IPS-18a (cell line): ENCODE measurements around the gene TIMP2.
"Not testable (repeated sequence)": the region's sequence is repeated elsewhere in the genome, so short reads cannot be mapped to it uniquely, and the experiment has no call there.

Source experiments
- H3K27ac ChIP-seq: one replicate; pipeline ENCODE4 v1.5.1; 2013; ENCODE audit warnings: low read length
- H3K27me3 ChIP-seq: one replicate; pipeline ENCODE4 v1.6.1; 2013; ENCODE audit warnings: mild to moderate bottlenecking, low read length; ENCODE audit not compliant: control insufficient read depth, insufficient read depth
- H3K36me3 ChIP-seq: one replicate; pipeline ENCODE4 v1.6.1; 2013; ENCODE audit warnings: low read depth, low read length; ENCODE audit not compliant: control insufficient read depth
- H3K4me1 ChIP-seq: one replicate; pipeline ENCODE4 v1.6.1; 2013; ENCODE audit warnings: low read depth, low read length; ENCODE audit not compliant: control insufficient read depth
- H3K4me3 ChIP-seq: one replicate; pipeline ENCODE4 v1.5.1; 2013; ENCODE audit warnings: low read length
- H3K9ac ChIP-seq: one replicate; pipeline ENCODE4 v1.6.1; 2013; ENCODE audit warnings: mild to moderate bottlenecking, low read length, moderate library complexity
- H3K9me3 ChIP-seq: one replicate; pipeline ENCODE4 v1.6.1; 2013; ENCODE audit warnings: low read depth, low read length; ENCODE audit not compliant: control insufficient read depth

The TIMP2 gene

GRCh38 chr17:78912082-78912481 is 13.1 kb downstream of the TIMP2 start:
- no peak overlapping the region for H3K9ac ChIP-seq
- H3K4me1 ChIP-seq = peaks cover 3% of the 10 kb centered on the region
- no peaks in the 10 kb centered on the region for H3K36me3 ChIP-seq
- no peak overlapping the region for H3K27ac ChIP-seq
- H3K9me3 ChIP-seq = no peaks in the 10 kb centered on the region
- H3K27me3 ChIP-seq = no peaks in the 10 kb centered on the region
- no peak overlapping the region for H3K4me3 ChIP-seq

DNA sequence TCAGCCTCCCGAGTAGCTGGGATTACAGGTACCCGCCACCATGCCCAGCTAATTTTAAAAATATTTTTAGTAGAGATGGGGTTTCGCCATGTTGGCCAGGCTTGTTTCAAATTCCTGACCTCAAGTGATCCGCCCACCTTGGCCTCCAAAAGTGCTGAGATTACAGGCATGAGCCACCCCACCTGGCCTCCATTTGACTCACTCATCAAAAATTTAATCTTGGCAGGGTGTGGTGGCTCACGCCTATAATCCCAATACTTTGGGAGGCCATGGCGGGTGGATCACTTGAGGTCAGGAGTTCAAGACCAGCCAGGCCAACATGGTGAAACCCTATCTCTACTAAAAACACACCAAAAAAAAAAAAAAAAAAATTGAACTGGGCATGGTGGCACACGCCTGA is 13.6 kb downstream of the TIMP2 start:
- H3K27me3 ChIP-seq, H3K27ac ChIP-seq, H3K9ac ChIP-seq, H3K4me1 ChIP-seq, H3K36me3 ChIP-seq, H3K4me3 ChIP-seq, H3K9me3 ChIP-seq: not testable (repeated sequence)

DNA sequence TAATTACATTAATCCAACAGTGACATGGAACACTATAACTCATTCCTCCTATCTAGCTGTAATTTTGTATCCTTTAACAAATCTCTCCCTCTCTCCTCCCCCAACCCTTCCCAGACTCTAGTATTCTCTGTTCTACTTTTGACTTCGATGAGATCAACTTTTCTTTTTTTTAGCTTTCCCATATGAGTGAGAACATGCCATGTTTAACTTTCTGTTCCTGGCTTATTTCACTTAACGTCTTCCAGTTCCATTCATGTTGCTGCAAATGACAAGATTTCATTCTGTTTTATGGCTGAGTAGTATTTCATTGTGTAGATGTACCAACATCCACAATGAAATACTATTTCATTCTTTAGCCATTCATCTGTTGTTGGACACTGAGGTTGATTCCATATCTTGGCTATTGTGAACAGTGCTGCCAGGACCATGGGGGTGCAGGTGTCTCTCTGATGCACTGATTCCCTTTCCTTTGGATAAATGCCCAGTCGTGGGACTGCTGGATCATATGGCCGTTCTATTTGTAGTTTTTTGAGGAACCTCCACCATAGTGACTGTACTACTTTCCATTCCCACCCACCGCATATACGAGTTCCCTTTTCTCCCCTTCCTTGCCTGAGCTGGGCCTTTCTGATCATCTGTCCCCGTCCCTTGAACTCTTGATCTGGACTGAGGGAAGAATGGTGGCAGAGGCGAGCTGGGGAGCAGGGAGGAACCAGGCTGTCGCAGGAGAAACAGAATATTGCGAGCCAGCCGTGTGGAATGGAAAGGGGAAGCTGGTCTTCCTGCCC is 14.5 kb downstream of the TIMP2 start:
- no peaks in the 10 kb centered on the region for H3K36me3 ChIP-seq
- H3K27me3 ChIP-seq = no peaks in the 10 kb centered on the region
- no peaks in the 10 kb centered on the region for H3K9me3 ChIP-seq
- no peak overlapping the region for H3K27ac ChIP-seq
- H3K4me3 ChIP-seq = no peak overlapping the region
- H3K9ac ChIP-seq = no peak overlapping the region
- peaks cover 3% of the 10 kb centered on the region for H3K4me1 ChIP-seq

- H3K27ac ChIP-seq = no peak overlapping the region
- H3K4me3 ChIP-seq = no peak overlapping the region
- no peaks in the 10 kb centered on the region for H3K36me3 ChIP-seq
- H3K4me1 ChIP-seq = peaks cover 3% of the 10 kb centered on the region
- no peaks in the 10 kb centered on the region for H3K9me3 ChIP-seq
- no peaks in the 10 kb centered on the region for H3K27me3 ChIP-seq
- H3K9ac ChIP-seq = no peak overlapping the region
Observed at GRCh38 chr17:78908426-78908825, 16.8 kb downstream of the TIMP2 start.

DNA sequence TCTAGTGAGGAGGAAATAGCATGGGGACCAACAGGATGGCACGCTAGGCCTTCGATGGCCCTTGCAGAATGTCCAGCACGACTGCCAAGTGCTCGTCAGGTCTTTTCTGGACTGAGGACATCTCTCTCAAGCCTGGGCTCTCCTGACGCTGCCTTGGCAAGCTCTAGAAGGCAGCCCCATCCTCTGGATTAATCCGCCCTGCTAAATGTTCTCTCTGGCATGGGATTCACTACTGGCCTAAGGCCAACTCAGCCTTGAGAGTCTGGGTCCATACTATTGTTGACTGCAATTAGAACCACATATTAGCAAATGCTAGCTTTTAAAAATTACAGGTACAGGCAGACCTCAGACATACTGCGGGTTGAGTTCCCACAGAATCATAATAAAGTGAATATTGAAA is 19.6 kb downstream of the TIMP2 start:
- Histone ChIP-seq H3K4me3 (no peak overlapping the region), H3K4me1 (peaks cover 3% of the 10 kb centered on the region), H3K27me3 (no peaks in the 10 kb centered on the region), H3K36me3 (no peaks in the 10 kb centered on the region), H3K9ac (no peak overlapping the region), H3K27ac (no peak overlapping the region), H3K9me3 (no peaks in the 10 kb centered on the region)

DNA sequence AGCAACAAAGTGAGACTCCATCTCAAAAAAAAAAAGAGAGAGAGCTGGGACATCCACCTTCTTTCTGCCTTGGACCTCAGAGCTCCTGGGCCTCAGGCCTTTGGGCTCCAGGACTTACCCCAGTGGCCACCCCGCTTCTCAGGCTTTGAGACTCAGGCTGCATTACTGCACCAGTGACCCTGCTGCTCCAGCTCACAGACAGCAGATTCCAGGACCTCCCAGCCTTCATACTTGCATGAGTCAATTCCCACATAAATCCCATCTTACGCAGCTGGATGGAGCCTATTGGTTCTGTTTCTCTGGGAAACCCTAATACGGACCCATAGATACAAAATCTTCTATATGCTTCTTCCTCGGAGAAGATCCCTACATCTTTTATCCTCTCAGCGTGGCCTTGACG is 20.1 kb downstream of the TIMP2 start:
- H3K9me3 ChIP-seq = no peaks in the 10 kb centered on the region
- peaks cover 3% of the 10 kb centered on the region for H3K4me1 ChIP-seq
- H3K36me3 ChIP-seq = no peaks in the 10 kb centered on the region
- H3K9ac ChIP-seq = no peak overlapping the region
- H3K4me3 ChIP-seq = no peak overlapping the region
- no peak overlapping the region for H3K27ac ChIP-seq
- no peaks in the 10 kb centered on the region for H3K27me3 ChIP-seq

- no peaks in the 10 kb centered on the region for H3K36me3 ChIP-seq
- H3K4me1 ChIP-seq = peaks cover 9% of the 10 kb centered on the region
- no peak overlapping the region for H3K27ac ChIP-seq
- no peak overlapping the region for H3K9ac ChIP-seq
- no peak overlapping the region for H3K4me3 ChIP-seq
- no peaks in the 10 kb centered on the region for H3K27me3 ChIP-seq
- H3K9me3 ChIP-seq = no peaks in the 10 kb centered on the region
Observed at GRCh38 chr17:78904371-78904770, 20.8 kb downstream of the TIMP2 start.

DNA sequence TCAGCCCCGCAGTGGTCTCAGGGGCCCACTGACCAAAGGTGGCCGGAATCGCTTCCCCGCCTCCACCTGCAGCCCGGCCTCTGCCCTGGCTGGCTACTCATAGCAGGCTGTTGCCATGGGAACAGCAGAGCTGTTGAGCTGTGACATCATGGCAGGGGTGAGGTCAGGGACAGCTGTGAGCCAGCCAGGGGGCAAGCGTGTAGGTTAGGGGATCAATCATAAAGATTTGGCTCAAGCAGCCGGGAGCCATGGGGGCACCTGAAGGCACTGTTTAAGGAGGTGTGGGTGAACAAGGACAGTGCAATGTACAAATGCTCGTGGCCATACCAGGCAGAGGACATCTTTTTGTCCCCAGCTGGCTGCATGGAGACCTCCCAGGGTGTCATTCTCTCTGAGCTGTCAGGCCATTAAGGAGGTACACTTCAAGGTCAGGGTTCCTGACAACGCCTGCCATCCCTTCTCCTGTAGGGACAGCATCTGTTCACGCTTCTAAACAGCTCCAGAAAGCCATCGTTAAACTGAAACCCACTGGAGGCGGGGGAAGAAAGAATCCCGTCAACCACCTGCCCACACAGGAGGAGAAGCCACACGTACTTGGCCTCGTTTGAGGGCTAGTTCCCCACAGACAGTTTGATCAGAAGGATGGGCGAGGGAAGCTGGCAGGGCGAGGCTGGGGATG is 21.9 kb downstream of the TIMP2 start, which contains the start of gene CEP295NL:
TSS of gene CEP295NL (minus strand) at position 101 of the 679 bp plus-strand sequence. CDS start 1,373 bp downstream, outside the sequence.
- H3K9me3 ChIP-seq = no peaks in the 10 kb centered on the region
- no peak within 1 kb of the TSS for H3K9ac ChIP-seq
- H3K27ac ChIP-seq = no peak within 1 kb of the TSS
- H3K4me3 ChIP-seq = no peak within 1 kb of the TSS
- no peaks in the 10 kb centered on the region for H3K36me3 ChIP-seq
- no peaks in the 10 kb centered on the region for H3K27me3 ChIP-seq
- peaks cover 12% of the 10 kb centered on the region for H3K4me1 ChIP-seq

- H3K9me3 ChIP-seq, H3K27ac ChIP-seq, H3K27me3 ChIP-seq, H3K4me3 ChIP-seq, H3K36me3 ChIP-seq, H3K9ac ChIP-seq: not testable (repeated sequence)
- H3K4me1 ChIP-seq = peaks cover 12% of the 10 kb centered on the region
Observed at GRCh38 chr17:78902231-78902630, 23.0 kb downstream of the TIMP2 start.

DNA sequence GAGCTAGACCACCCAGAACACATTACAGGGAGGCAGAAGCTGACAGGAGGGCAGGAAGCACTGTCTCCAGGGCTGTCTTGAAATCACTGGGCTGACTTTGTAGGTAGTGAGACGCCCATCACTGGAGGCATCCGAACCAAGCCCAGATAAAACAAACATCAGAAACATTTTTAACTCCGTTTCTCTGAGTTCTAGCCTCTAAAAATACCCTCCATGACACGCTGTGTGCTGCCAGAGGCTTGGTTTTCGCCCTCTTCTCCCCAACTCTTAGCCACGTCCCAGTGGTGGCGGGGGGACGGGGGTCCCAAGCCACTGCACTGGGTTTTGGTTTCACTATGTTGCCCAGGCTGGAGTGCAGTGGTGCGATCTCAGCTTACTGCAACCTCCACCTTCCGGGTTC is 23.4 kb downstream of the TIMP2 start:
- Histone ChIP-seq H3K4me1 (peaks cover 12% of the 10 kb centered on the region), H3K4me3 (no peak overlapping the region), H3K9ac (no peak overlapping the region), H3K36me3 (no peaks in the 10 kb centered on the region), H3K27me3 (no peaks in the 10 kb centered on the region), H3K27ac (no peak overlapping the region), H3K9me3 (no peaks in the 10 kb centered on the region)

- Histone ChIP-seq H3K36me3 (no peaks in the 10 kb centered on the region), H3K4me3 (no peak overlapping the region), H3K27ac (no peak overlapping the region), H3K9me3 (no peaks in the 10 kb centered on the region), H3K27me3 (no peaks in the 10 kb centered on the region), H3K9ac (no peak overlapping the region), H3K4me1 (peaks cover 12% of the 10 kb centered on the region)
Observed at GRCh38 chr17:78900816-78901215, 24.4 kb downstream of the TIMP2 start.
